GM18520 (cell line): ENCODE results near the gene YPEL1.
"Not testable (repeated sequence)": the region's sequence is repeated elsewhere in the genome, so short reads cannot be mapped to it uniquely, and the experiment has no call there.

Experiments
- ATAC-seq: cut with Tn5 transposase; IDR thresholded peaks from one replicate; pipeline ENCODE4 v1.9.1; 2021; ENCODE audit not compliant: unreplicated experiment

The YPEL1 gene

DNA sequence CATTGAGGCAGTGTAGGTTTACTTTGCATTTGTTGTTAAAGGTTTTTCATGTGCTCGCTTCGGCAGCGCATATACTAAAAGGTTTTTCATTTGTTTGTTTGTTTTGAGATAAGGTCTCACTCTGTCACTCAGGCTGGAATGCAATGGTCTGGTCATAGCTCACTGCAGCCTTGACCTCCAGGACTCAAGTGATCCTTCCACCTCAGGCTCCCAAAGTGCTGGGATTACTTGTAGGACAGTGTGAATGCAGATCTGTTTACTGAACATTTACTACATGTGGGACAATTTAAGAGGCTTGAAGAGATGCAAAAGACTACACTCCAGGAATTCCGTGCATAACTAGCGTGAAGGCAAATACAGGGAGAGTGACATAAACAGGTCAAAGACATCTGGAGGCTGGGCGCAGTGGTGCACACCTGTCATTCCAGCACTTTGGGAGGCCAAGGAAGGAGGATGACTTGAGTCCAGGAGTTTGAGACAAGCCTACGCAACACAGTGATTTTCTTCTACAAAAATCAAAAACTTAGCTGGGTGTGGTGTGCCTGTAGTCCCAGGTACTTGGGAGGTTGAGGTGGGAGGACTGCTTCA, 34.1 kb downstream of the YPEL1 start:
- no peak for ATAC-seq

- ATAC-seq: no peak
Measured at GRCh38 chr22:21700822-21701221, 34.8 kb downstream of the YPEL1 start.

- ATAC-seq: no peak
Measured at GRCh38 chr22:21699643-21700042, 36.0 kb downstream of the YPEL1 start.

DNA sequence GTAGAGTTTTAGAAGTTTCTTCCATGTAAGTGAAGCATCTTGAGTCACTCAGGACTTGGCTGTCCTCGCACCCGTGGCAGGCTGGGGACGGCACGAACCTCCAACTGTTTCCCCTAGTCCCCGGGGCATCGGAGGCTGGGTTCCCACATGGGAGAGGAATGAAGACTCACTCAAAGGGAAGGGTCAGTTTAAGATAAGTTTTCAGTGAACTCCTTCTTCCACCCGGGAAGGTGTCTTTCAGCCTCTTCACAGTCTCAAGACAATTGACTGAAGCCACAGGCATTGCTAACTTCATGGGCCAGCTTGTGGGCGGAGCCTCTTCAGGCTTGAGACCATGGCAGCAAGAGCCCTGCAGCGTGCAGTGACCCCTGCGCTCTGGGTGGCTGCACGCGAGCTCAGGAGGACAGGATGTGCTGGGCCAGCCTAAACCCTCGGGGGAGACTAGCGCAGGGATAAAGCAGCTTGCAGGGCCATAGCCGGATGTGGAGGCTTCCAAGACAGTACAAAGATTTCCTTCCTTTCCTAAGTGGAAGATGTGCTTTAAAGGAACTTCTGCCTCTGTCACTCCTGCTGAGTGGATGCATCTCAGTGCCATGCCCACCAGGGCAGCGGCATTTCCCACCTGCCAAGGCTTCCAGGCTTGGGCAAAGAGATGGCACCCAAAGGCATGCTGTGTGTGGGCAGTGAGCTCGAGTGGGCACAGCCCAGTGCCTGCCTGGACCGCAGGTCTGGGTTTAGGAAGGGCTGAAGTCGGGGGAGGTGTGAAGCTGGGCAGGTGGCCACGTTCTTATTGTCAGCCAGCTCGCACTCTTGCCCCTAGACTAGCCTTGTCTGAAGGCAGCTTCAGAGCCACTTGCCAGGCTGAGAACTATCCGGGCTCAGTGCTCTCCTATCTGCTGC, 36.9 kb downstream of the YPEL1 start:
- no peak for ATAC-seq

DNA sequence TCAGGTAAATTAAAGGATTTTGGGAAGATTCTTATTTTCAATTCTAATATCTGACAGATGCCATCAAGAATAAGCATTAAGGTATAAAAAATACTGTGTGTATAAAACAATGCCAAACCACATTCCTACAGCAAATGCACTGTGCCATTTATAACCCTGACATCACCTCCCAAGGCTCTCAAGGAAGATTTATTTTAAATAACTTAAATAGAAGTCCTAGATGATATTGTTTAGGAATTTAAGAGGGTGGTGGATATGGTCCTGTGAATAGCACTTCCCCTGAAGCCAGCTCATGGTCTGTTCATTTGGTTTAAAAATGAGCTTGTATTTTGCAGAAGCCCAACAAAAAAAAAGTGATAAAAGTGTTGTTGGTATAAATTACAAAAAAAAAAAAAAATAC, 37.7 kb downstream of the YPEL1 start:
- ATAC-seq: no peak

- ATAC-seq: no peak
Measured at GRCh38 chr22:21697021-21697771, 38.4 kb downstream of the YPEL1 start.

- ATAC-seq: no peak
Measured at GRCh38 chr22:21696115-21696514, 39.5 kb downstream of the YPEL1 start.

DNA sequence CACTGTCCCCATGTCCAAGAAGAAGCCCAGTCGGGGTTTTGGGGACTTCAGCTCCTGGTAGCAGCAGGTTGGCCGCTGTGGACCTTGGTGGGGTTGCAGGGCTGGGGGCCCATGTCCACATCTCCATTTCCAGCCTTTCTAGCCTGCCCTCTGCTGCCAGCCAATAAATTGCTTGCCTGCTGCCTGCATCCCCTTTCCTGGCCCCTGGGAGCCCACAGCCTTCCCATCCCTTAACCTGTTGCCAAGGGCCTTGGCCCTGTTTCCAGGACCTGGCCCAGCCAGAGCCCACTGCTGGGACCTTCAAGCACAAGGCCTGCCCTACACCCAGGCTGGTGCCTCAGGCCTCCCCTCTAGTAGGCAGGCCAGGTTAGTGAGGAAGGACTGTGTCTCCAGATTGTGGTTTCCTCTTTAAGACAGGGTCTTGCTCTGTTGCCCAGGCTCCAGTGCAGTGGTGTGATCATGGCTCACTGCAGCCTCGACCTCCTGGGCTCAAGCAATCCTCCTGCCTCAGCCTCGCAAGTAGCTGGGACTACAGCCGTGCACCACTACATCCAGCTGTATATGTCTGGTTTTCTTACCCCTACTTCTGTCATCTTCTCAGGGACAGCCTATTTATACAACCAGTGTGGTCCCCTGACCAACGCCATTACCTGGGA, 40.0 kb downstream of the YPEL1 start:
- no peak for ATAC-seq

GRCh38 chr22:21694795-21695429, 40.7 kb downstream of the YPEL1 start:
- ATAC-seq: no peak

- no peak for ATAC-seq
Measured at GRCh38 chr22:21694394-21694793, 41.2 kb downstream of the YPEL1 start.

DNA sequence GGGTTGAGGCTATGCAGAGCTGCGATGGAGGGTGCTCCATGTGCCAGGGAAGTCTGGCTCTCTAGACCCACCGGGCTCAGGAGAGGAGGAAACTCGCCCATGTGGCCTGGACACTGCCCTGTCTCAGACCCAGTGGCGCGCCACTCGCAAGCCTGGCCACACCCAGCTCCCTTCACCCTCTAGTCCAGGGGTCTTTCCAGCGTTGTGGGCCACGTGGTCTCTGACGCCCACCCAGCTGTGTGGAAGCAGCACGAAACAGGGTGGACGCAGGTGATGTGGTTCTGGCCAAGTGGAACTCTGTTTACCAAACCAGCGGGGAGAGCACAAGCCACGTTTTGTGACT, 41.6 kb downstream of the YPEL1 start:
- ATAC-seq: no peak

DNA sequence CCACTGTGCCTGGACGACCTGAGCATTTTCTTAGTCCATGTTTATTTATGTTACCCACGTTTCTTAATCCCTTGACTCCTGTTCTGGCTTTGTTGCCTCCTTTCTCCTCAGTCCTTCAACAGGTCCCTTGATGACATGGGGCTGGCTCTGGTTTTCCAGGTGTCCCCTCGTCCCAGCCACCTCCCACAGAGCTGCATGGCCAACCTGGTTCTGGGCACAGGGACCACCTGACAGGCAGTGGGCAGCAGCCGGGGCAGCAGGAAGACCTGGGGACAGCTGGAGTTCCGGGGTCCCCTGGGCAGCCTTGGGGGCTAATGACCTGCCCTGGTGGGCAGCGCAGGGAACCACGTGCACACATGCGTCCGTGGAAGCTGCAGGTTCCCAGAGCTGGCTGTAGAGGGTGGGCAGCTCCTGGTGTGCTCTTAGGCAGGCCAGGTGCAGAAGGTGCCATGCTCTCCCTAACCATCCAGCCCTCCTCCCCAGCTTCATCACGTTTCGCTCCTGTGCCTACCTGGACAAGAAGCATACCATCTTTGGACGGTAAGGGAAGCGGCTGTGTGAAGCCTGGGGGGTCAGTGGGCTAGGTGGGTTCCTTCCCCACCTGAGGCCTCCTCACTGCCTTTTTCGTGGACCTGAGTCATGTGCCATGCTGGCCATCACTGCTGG, 42.1 kb downstream of the YPEL1 start:
- no peak for ATAC-seq

GRCh38 chr22:21692856-21693255, 42.7 kb downstream of the YPEL1 start:
- not testable (repeated sequence) for ATAC-seq

- no peak for ATAC-seq
Measured at GRCh38 chr22:21691816-21692215, 43.8 kb downstream of the YPEL1 start.

- ATAC-seq: no peak
Measured at GRCh38 chr22:21690401-21690801, 45.2 kb downstream of the YPEL1 start.

- no peak for ATAC-seq
Measured at GRCh38 chr22:21688706-21689381, 46.8 kb downstream of the YPEL1 start.

DNA sequence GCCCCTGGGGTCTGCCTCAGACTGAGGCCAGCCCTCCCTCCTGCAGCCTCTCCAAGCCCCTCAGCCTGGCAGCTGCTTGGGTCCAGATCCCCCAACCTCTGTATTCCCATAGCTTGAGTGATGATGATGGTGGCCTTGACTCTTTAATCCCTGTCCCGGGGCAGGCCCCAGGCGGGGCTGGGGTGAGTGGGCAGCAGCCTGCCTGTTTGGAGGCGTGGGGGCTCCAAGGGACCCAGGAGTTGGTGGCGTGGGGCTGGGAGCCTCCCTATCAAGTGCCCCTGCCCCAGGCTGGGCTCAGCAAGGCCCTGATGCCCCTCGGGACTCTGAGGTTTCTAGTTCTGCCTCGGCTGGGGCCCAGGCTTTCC, 47.3 kb downstream of the YPEL1 start:
- no peak for ATAC-seq

GRCh38 chr22:21687685-21688259, 47.8 kb downstream of the YPEL1 start:
- no peak for ATAC-seq

- ATAC-seq: no peak
Measured at GRCh38 chr22:21686634-21687393, 48.8 kb downstream of the YPEL1 start.
